SU-DHL-6 (cell line): ENCODE data around the gene NPHP4.

Experiments
- EZH2phosphoT487 ChIP-seq: fragments of 200-600 bp; sonication (generic), shearing (Covaris generic); conservative IDR thresholded peaks from 2 replicates; pipeline ENCODE4 v1.6.1; 2018; ENCODE audit warnings: mild to moderate bottlenecking, antibody characterized with exemption, low read length, moderate library complexity, mixed read lengths
- TF ChIP-seq, protein P1 (sequence below): fragments of 200-600 bp; sonication (generic); IDR thresholded peaks from one replicate; pipeline ENCODE4 v1.5.1; 2017; ENCODE audit warnings: antibody characterized with exemption, mild to moderate bottlenecking, low read length, moderate library complexity; ENCODE audit not compliant: insufficient read depth, poor library complexity, severe bottlenecking

DNA sequence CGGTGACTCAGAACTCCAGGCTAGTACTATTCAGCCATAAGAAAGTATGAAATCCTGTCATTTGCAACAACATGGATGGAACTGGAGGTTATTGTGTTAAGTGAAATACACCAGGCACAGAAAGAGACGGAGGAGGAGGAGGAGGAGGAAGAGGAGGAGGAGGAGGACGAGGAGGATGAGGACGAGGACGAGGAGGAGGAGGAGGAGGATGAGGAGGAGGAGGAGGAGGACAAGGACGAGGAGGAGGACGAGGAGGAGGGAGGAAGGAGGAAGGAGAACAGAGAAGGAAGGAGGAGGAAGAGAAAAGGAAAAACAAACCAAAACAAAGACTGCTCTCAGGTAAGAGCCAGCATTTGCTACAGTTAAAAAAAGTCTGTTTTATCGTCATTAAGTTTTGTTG is 178.7 kb downstream of the NPHP4 start:
- TF ChIP-seq, protein P1, sequence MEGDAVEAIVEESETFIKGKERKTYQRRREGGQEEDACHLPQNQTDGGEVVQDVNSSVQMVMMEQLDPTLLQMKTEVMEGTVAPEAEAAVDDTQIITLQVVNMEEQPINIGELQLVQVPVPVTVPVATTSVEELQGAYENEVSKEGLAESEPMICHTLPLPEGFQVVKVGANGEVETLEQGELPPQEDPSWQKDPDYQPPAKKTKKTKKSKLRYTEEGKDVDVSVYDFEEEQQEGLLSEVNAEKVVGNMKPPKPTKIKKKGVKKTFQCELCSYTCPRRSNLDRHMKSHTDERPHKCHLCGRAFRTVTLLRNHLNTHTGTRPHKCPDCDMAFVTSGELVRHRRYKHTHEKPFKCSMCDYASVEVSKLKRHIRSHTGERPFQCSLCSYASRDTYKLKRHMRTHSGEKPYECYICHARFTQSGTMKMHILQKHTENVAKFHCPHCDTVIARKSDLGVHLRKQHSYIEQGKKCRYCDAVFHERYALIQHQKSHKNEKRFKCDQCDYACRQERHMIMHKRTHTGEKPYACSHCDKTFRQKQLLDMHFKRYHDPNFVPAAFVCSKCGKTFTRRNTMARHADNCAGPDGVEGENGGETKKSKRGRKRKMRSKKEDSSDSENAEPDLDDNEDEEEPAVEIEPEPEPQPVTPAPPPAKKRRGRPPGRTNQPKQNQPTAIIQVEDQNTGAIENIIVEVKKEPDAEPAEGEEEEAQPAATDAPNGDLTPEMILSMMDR: no peak
- no peak for TF ChIP-seq EZH2phosphoT487
